GM12878 (cell line): ENCODE results near the gene SLC15A1. TPM values are rescaled to one million over a fixed set of nuclear protein-coding genes. Genes with fewer than 3 reads are reported as not detected.

ENCODE experiments used
- ATAC-seq: fragments of 200-7000 bp; cut with Tn5 transposase; 3 replicates; pipeline ENCODE4 v1.9.1; 2020; ENCODE audit warnings: mild to moderate bottlenecking, moderate library complexity
- BruUV-seq: library from RNA; stranded (reverse); fragments of 400-500 nt; replicated peaks from 2 replicates; lab custom pipeline; 2021; lab: Mats Ljungman, UMichigan
- CTCF ChIA-PET: fragments of 300-600 bp; sonication (Branson Sonifier 250); formaldehyde crosslinking; extraction: SDS; loops from one replicate; lab custom pipeline; 2021; ENCODE audit warnings: inconsistent platforms; lab: Yijun Ruan, JAX
- POLR2A ChIA-PET: fragments of 350-600 bp; formaldehyde crosslinking; extraction: SDS; loops from one replicate; lab custom pipeline; 2021; ENCODE audit warnings: inconsistent platforms; lab: Charles Lee
- RAD21 ChIA-PET: fragments of 300-600 bp; sonication (Branson Sonifier 250); formaldehyde crosslinking; loops from one replicate; lab custom pipeline; 2023; ENCODE audit warnings: antibody characterized with exemption; ENCODE audit not compliant: unreplicated experiment; lab: Charles Lee
- SMC1A ChIA-PET: fragments of 300-600 bp; sonication (Branson Sonifier 250); formaldehyde crosslinking; loops from one replicate; lab custom pipeline; 2023; ENCODE audit not compliant: unreplicated experiment, uncharacterized antibody; lab: Charles Lee
- DNase-seq: peaks from one replicate; pipeline ENCODE4 v3.0.0-alpha.2; 2011; ENCODE audit warnings: low read depth, low spot score
- FAIRE-seq: peaks from 3 replicates; lab custom pipeline; 2011; peaks lifted over from hg19 to GRCh38; lab: Jason Lieb, UNC
- H2AFZ ChIP-seq: 2 replicates; pipeline ENCODE4 v1.6.0; 2011; ENCODE audit warnings: low read depth, low read length, control low read depth; ENCODE audit not compliant: control insufficient read depth
- H3K27ac ChIP-seq: 2 replicates; pipeline ENCODE4 v1.5.1; 2011; ENCODE audit warnings: control low read depth; ENCODE audit not compliant: control insufficient read depth, insufficient read depth
- H3K27me3 ChIP-seq, 2 experiments: replicated peaks in 1 of 2; 2 replicates each; pipeline versions ENCODE4 v1.6.0 to v1.6.1; 2011; ENCODE audit warnings: low read length in 1 of 2; ENCODE audit not compliant: control insufficient read depth in 2 of 2, insufficient read depth in 2 of 2
- H3K36me3 ChIP-seq, 2 experiments: 2 replicates each; pipeline ENCODE4 v1.5.1; 2011; ENCODE audit warnings: low read length in 1 of 2; ENCODE audit not compliant: control insufficient read depth in 2 of 2, insufficient read depth in 2 of 2
- H3K4me1 ChIP-seq: 2 replicates; pipeline ENCODE4 v1.6.1; 2011; ENCODE audit warnings: mild to moderate bottlenecking, low read length, moderate library complexity, mixed read lengths; ENCODE audit not compliant: control insufficient read depth, insufficient read depth
- H3K4me2 ChIP-seq: 2 replicates; pipeline ENCODE4 v1.6.0; 2011; ENCODE audit warnings: control low read depth; ENCODE audit not compliant: control insufficient read depth, insufficient read depth
- H3K4me3 ChIP-seq: fragments of 200-600 bp; sonication (generic); 2 replicates; pipeline ENCODE4 v1.5.1; 2016
- H3K79me2 ChIP-seq: 2 replicates; pipeline ENCODE4 v1.6.0; 2011; ENCODE audit warnings: low read length; ENCODE audit not compliant: control insufficient read depth, insufficient read depth
- H3K9ac ChIP-seq: 2 replicates; pipeline ENCODE4 v1.8.0; 2011; ENCODE audit warnings: low read length, control low read depth, mixed read lengths; ENCODE audit not compliant: control insufficient read depth, insufficient read depth
- H3K9me3 ChIP-seq: replicated peaks from 3 replicates; pipeline ENCODE4 v1.5.1; 2011; ENCODE audit warnings: mild to moderate bottlenecking, low read length; ENCODE audit not compliant: control insufficient read depth, insufficient read depth
- H4K20me1 ChIP-seq: 2 replicates; pipeline ENCODE4 v1.6.0; 2011; ENCODE audit not compliant: control insufficient read depth, insufficient read depth
- PRDM15 ChIP-seq: fragments of 450-650 bp; formaldehyde crosslinking; IDR thresholded peaks from 2 replicates; pipeline ENCODE4 v1.4.0; 2020; ENCODE audit warnings: mild to moderate bottlenecking, moderate library complexity
- SMAD1 ChIP-seq: fragments of 450-650 bp; IDR thresholded peaks from 2 replicates; pipeline ENCODE4 v1.6.1; 2018; ENCODE audit warnings: mild to moderate bottlenecking, low read depth; ENCODE audit not compliant: partially characterized antibody
- WGBS: methylation state at CpG from one replicate; pipeline ENCODE4 v1.1.6; 2016; ENCODE audit warnings: low lambda C conversion rate; ENCODE audit not compliant: insufficient replicate concordance, insufficient coverage; ENCODE audit errors: missing lambda C conversion rate; 5-methylcytosine and 5-hydroxymethylcytosine counted together
- in situ Hi-C: fragments of 300-500 bp; cut with MboI; formaldehyde crosslinking; loops from 9 replicates; pipeline ENCODE4 v1.14.3; 2018; ENCODE audit warnings: mixed read lengths
- intact Hi-C: fragments of 100-400 bp; cut with micrococcal nuclease; formaldehyde crosslinking; loops from one replicate; pipeline ENCODE4 v1.14.2; 2022; ENCODE audit not compliant: unreplicated experiment
- polyA plus RNA-seq, 11 experiments: library from polyadenylated mRNA; depleted of rRNA in 4 of 11; unstranded in 6 of 11; stranded (reverse) in 5 of 11; fragments of >200 nt; fragmentation: Nextera tagmentation in 4 of 11; fragmentation: Illumina TruSeq in 1 of 11; extraction: Ambion mirVana in 4 of 11; extraction: Trizol in 1 of 11; gene quantifications; 1 replicate in 1 of 11; 2 replicates in 10 of 11; pipeline versions ENCODE4 v1.2.1 to v1.2.3, GENCODE V29; 2011 to 2016; ENCODE audit warnings: inconsistent platforms in 2 of 11, missing spikeins in 2 of 11, low read depth in 1 of 11
- total RNA-seq, 4 experiments: library from RNA; depleted of rRNA in 3 of 4; stranded (reverse); fragments of >200 nt in 3 of 4; fragmentation: Illumina TruSeq in 1 of 4; extraction: Trizol in 1 of 4; gene quantifications; 2 replicates each; pipeline versions ENCODE4 v1.2.1 to v1.2.3, GENCODE V29; 2013 to 2021
- TF ChIP-seq, protein P1 (sequence below): fragments of 450-650 bp; IDR thresholded peaks from 2 replicates; pipeline ENCODE4 v1.6.1; 2016; ENCODE audit warnings: mild to moderate bottlenecking

Gene SLC15A1
- total and polyA plus RNA-seq, 10 of the 15 experiments (the other 5 are each of a cell fraction or from before 2014, with no cell fraction given): not detected

DNA sequence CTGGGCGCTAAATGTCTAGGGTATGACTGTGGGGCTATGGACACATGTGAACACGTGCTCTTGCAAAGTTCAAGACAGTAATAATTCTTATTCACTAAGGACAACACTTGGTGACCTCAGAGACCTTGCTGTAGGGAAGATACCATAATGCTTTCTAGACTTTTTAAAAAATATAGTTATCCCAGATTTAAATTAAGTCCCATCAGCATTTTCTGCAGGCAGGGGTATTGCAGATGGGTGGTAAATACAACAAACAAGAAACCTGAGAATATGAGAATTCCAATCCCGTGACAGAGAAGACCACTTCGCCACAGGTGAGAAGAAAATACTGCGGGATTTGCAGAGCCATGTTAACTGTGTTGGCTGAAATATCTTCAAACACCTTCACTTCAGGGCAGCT lies 65.2 kb downstream of the SLC15A1 start:
- H3K27ac ChIP-seq: no peak overlapping the region
- TF ChIP-seq PRDM15 (CRISPR knock-in tag) (no peak), SMAD1 (no peak)
- TF ChIP-seq, protein P1, sequence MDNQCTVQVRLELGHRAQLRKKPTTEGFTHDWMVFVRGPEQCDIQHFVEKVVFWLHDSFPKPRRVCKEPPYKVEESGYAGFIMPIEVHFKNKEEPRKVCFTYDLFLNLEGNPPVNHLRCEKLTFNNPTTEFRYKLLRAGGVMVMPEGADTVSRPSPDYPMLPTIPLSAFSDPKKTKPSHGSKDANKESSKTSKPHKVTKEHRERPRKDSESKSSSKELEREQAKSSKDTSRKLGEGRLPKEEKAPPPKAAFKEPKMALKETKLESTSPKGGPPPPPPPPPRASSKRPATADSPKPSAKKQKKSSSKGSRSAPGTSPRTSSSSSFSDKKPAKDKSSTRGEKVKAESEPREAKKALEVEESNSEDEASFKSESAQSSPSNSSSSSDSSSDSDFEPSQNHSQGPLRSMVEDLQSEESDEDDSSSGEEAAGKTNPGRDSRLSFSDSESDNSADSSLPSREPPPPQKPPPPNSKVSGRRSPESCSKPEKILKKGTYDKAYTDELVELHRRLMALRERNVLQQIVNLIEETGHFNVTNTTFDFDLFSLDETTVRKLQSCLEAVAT: no peak
- TF ChIP-seq, all 136 proteins: peak for 0
- in situ Hi-C loops (no loop called here), intact Hi-C loops (no loop called here)
- H3K36me3 ChIP-seq: no peaks in the 10 kb centered on the region
- H3K9me3 ChIP-seq: no peaks in the 10 kb centered on the region
- H4K20me1 ChIP-seq: no peaks in the 10 kb centered on the region
- ChIA-PET SMC1A (interaction anchor here (0.6 to 1.4 kb wide), 2 partner anchors 14 to 22 kb away, joined by 3 read pairs; no protein-coding TSS in a partner anchor), CTCF (interaction anchor here (0.9 to 1.5 kb wide), 4 partner anchors 109 to 832 kb away, joined by 3 read pairs; no protein-coding TSS in a partner anchor), POLR2A (no interaction called here), RAD21 (no interaction called here)
- FAIRE-seq (no peak), ATAC-seq (no peak), DNase-seq (no peak)
- 36% methylated on average over 5 of the region's 5 CpGs for WGBS
- no peaks in the 10 kb centered on the region for H3K79me2 ChIP-seq
- H3K4me1 ChIP-seq: no peaks in the 10 kb centered on the region
- no peak overlapping the region for H2AFZ ChIP-seq
- H3K27me3 ChIP-seq: 0 out of 4 replicates have a peak, but pooled peaks cover 0 to 2% of the 10 kb centered on the region in 2 experiments
- no peak overlapping the region for H3K4me3 ChIP-seq
- no TSS peak for BruUV-seq
- no peak overlapping the region for H3K4me2 ChIP-seq
- H3K9ac ChIP-seq: no peak overlapping the region
